Gastrocnemius medialis (tissue), 4 donors: ENCODE data around the gene CDH4.

ENCODE experiments used
- POLR2A ChIP-seq, 2 donors: fragments of 450-650 bp; IDR thresholded peaks; one replicate each; pipeline ENCODE4 v1.6.1; 2017; ENCODE audit warnings: antibody characterized with exemption in 2 of 2, mild to moderate bottlenecking in 2 of 2, moderate library complexity in 2 of 2
- TF ChIP-seq, protein P1 (sequence below), 5 experiments: fragments of 450-650 bp in 3 of 5; fragments of 200-600 bp in 2 of 5; sonication (generic) in 2 of 5; IDR thresholded peaks in 4 of 5; conservative IDR thresholded peaks in 1 of 5; 1 replicate in 4 of 5; 2 replicates in 1 of 5; pipeline ENCODE4 v1.5.1; 2016 to 2019; ENCODE audit warnings: antibody characterized with exemption in 5 of 5, mild to moderate bottlenecking in 3 of 5, moderate library complexity in 3 of 5

- TF ChIP-seq, protein P1, sequence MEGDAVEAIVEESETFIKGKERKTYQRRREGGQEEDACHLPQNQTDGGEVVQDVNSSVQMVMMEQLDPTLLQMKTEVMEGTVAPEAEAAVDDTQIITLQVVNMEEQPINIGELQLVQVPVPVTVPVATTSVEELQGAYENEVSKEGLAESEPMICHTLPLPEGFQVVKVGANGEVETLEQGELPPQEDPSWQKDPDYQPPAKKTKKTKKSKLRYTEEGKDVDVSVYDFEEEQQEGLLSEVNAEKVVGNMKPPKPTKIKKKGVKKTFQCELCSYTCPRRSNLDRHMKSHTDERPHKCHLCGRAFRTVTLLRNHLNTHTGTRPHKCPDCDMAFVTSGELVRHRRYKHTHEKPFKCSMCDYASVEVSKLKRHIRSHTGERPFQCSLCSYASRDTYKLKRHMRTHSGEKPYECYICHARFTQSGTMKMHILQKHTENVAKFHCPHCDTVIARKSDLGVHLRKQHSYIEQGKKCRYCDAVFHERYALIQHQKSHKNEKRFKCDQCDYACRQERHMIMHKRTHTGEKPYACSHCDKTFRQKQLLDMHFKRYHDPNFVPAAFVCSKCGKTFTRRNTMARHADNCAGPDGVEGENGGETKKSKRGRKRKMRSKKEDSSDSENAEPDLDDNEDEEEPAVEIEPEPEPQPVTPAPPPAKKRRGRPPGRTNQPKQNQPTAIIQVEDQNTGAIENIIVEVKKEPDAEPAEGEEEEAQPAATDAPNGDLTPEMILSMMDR (IDR thresholded peaks at IDR 0.05 in 4 of 5, conservative IDR thresholded peaks at IDR 0.05 in 1 of 5): no peak
- no peak for TF ChIP-seq POLR2A (IDR thresholded peaks at IDR 0.05)
These were observed 720.8 kb downstream of the CDH4 start for GRCh38 chr20:61972636-61973508.
